ENCODE results near the gene ADGRG7. TPM values are rescaled to one million over a fixed set of nuclear protein-coding genes. Genes with fewer than 3 reads are reported as not detected.

ADGRG7 gene
- total RNA-seq (2014; rRNA removed; shearing (Covaris generic)) (not detected in 2 replicates), total RNA-seq (2022) (not detected in 2 replicates), Bru-seq, nascent RNA (percentile 2 among the genes with signal in this experiment), BruChase-seq, experiment 1, labeled RNA remaining after a 6-hour chase (not detected), BruChase-seq, experiment 2, labeled RNA remaining after a 2-hour chase (not detected)
- long read RNA-seq: 0 reads

- TF ChIP-seq, protein P1, sequence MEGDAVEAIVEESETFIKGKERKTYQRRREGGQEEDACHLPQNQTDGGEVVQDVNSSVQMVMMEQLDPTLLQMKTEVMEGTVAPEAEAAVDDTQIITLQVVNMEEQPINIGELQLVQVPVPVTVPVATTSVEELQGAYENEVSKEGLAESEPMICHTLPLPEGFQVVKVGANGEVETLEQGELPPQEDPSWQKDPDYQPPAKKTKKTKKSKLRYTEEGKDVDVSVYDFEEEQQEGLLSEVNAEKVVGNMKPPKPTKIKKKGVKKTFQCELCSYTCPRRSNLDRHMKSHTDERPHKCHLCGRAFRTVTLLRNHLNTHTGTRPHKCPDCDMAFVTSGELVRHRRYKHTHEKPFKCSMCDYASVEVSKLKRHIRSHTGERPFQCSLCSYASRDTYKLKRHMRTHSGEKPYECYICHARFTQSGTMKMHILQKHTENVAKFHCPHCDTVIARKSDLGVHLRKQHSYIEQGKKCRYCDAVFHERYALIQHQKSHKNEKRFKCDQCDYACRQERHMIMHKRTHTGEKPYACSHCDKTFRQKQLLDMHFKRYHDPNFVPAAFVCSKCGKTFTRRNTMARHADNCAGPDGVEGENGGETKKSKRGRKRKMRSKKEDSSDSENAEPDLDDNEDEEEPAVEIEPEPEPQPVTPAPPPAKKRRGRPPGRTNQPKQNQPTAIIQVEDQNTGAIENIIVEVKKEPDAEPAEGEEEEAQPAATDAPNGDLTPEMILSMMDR (conservative IDR thresholded peaks at IDR 0.05; ENCODE audit: low read length): no peak
- TF ChIP-seq EZH2phosphoT487 (IDR thresholded peaks at IDR 0.05; ENCODE audit: borderline replicate concordance, low read depth, low read length): no peak
- no TSS peak for BruUV-seq (replicated peaks)
Measured at GRCh38 chr3:100609305-100609704, at the start of gene ADGRG7. TSS of gene ADGRG7 (plus strand) at chr3:100609601. CDS start at chr3:100609857, 256 bp downstream.

GRCh38 chr3:100560426-100560825 is 49.0 kb upstream of the ADGRG7 start:
- no peaks in the 10 kb centered on the region for H3K9me3 ChIP-seq (ENCODE audit: low read length)
- no peaks in the 10 kb centered on the region for H3K4me1 ChIP-seq (ENCODE audit: insufficient read depth, low read length, poor library complexity, severe bottlenecking)
- no peak overlapping the region for H3K27ac ChIP-seq (ENCODE audit: low read depth, low read length, poor library complexity, severe bottlenecking)
- TF ChIP-seq, protein P1 (conservative IDR thresholded peaks at IDR 0.05; ENCODE audit: low read length): no peak
- no peak for TF ChIP-seq EZH2phosphoT487 (IDR thresholded peaks at IDR 0.05; ENCODE audit: borderline replicate concordance, low read depth, low read length)
- intact Hi-C loops (cut with micrococcal nuclease; ENCODE audit: unreplicated experiment): no loop called here
- no peaks in the 10 kb centered on the region for H4K20me1 ChIP-seq (ENCODE audit: insufficient read depth, low read length)
- no peak overlapping the region for H3K4me2 ChIP-seq (ENCODE audit: low read length)
- H2AFZ ChIP-seq (ENCODE audit: low read length): no peak overlapping the region
- H3K79me2 ChIP-seq (ENCODE audit: insufficient read depth, low read depth, low read length): no peaks in the 10 kb centered on the region
- DNase-seq (ENCODE audit: low spot score): no peak
- no peaks in the 10 kb centered on the region for H3K9me2 ChIP-seq (ENCODE audit: insufficient read depth, low read length)
- CTCF ChIA-PET (ENCODE audit: unreplicated experiment): no interaction called here
- no peaks in the 10 kb centered on the region for H3K36me3 ChIP-seq (ENCODE audit: insufficient read depth, low read length)
- POLR2A ChIA-PET: interaction anchor here (0.6 to 0.7 kb wide), 2 partner anchors 475 to 792 kb away, joined by 3 read pairs; no protein-coding TSS in a partner anchor
- no peak overlapping the region for H3K4me3 ChIP-seq (ENCODE audit: low read depth, low read length, poor library complexity, severe bottlenecking)
- BruUV-seq (replicated peaks): no TSS peak

More at GRCh38 chr3:100609305-100609704, at the start of gene ADGRG7:
- Histone ChIP-seq H3K4me2 (ENCODE audit: low read length) (no peak within 1 kb of the TSS), H2AFZ (ENCODE audit: low read length) (no peak within 1 kb of the TSS), H3K27ac (ENCODE audit: low read depth, low read length, poor library complexity, severe bottlenecking) (no peak within 1 kb of the TSS), H3K9me2 (ENCODE audit: insufficient read depth, low read length) (no peaks in the 10 kb centered on the region), H4K20me1 (ENCODE audit: insufficient read depth, low read length) (no peaks in the 10 kb centered on the region), H3K36me3 (ENCODE audit: insufficient read depth, low read length) (no peaks in the 10 kb centered on the region), H3K79me2 (ENCODE audit: insufficient read depth, low read depth, low read length) (no peaks in the 10 kb centered on the region), H3K4me3 (ENCODE audit: low read depth, low read length, poor library complexity, severe bottlenecking) (no peak within 1 kb of the TSS), H3K4me1 (ENCODE audit: insufficient read depth, low read length, poor library complexity, severe bottlenecking) (no peaks in the 10 kb centered on the region), H3K9me3 (ENCODE audit: low read length) (no peaks in the 10 kb centered on the region)
- DNase-seq (ENCODE audit: low spot score): no peak
- CTCF ChIA-PET (ENCODE audit: unreplicated experiment): no interaction called here
- intact Hi-C loops (cut with micrococcal nuclease; ENCODE audit: unreplicated experiment): no loop called here
- POLR2A ChIA-PET: no interaction called here

DNA sequence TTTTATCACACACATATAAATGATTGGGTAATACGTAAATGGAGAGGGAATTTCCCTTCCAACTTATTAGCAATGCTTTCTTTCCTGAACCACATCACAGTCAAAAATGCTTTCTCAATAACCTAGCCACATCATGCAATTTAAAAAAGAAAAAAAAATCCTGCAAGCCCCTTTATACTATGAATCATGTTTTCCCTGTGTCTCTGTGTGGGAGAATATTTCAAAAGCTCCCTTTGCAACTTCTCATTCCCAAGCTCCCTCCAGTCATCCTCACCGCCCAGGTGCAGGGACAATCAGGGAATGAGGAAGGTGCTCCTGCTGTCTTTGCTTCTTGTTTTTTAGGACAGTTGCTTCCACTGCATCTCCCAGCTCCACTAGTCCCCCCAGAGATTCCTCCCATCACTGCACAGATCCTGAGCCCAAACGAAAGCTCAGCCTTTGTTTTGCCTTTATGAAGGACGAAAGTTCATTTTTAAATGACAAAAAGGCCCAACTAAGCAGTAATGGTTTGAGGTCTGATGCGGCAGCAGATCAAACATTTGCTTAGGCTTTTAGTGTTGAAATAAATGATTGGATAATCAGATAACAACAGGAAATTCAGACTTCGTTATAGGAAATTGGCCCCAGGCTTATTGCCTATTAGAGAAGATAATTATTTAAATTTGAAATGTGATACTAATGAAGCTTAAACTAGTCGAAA is 47.8 kb upstream of the ADGRG7 start:
- Histone ChIP-seq H3K4me2 (ENCODE audit: low read length) (no peak overlapping the region), H3K9me2 (ENCODE audit: insufficient read depth, low read length) (no peaks in the 10 kb centered on the region), H3K79me2 (ENCODE audit: insufficient read depth, low read depth, low read length) (no peaks in the 10 kb centered on the region), H4K20me1 (ENCODE audit: insufficient read depth, low read length) (no peaks in the 10 kb centered on the region), H3K27ac (ENCODE audit: low read depth, low read length, poor library complexity, severe bottlenecking) (no peak overlapping the region), H3K4me1 (ENCODE audit: insufficient read depth, low read length, poor library complexity, severe bottlenecking) (no peaks in the 10 kb centered on the region), H2AFZ (ENCODE audit: low read length) (no peak overlapping the region), H3K9me3 (ENCODE audit: low read length) (no peaks in the 10 kb centered on the region), H3K36me3 (ENCODE audit: insufficient read depth, low read length) (no peaks in the 10 kb centered on the region), H3K4me3 (ENCODE audit: low read depth, low read length, poor library complexity, severe bottlenecking) (no peak overlapping the region)
- DNase-seq (ENCODE audit: low spot score): no peak
- BruUV-seq (replicated peaks): no TSS peak
- TF ChIP-seq, protein P1 (conservative IDR thresholded peaks at IDR 0.05; ENCODE audit: low read length): no peak
- TF ChIP-seq EZH2phosphoT487 (IDR thresholded peaks at IDR 0.05; ENCODE audit: borderline replicate concordance, low read depth, low read length): no peak
- ChIA-PET POLR2A (no interaction called here), CTCF (ENCODE audit: unreplicated experiment) (no interaction called here)
- intact Hi-C loops (cut with micrococcal nuclease; ENCODE audit: unreplicated experiment): no loop called here

Measured in OCI-LY7 (cell line).